ENCODE measurements around the gene SMCO4.
"Not testable (repeated sequence)": the region's sequence is repeated elsewhere in the genome, so short reads cannot be mapped to it uniquely, and the experiment has no call there.

The SMCO4 gene

GRCh38 chr11:93543292-93543977, at the start of gene SMCO4:
Gene SMCO4 (minus strand): TSS chr11:93543391. CDS start chr11:93479189, 64,202 bp downstream.
- peak; percentile 54 for DNase-seq (ENCODE audit: low read depth, low spot score)

GRCh38 chr11:93591247-93591898, 48.2 kb upstream of the SMCO4 start:
- DNase-seq (ENCODE audit: low read depth, low spot score) = no peak
- no peak overlapping the region for H3K4me3 ChIP-seq (ENCODE audit: low read length)
- no peaks in the 10 kb centered on the region for H3K36me3 ChIP-seq (ENCODE audit: control insufficient read depth, insufficient read depth, low read length)
- no peaks in the 10 kb centered on the region for H3K27me3 ChIP-seq (ENCODE audit: control insufficient read depth, insufficient read depth, low read length)
- WGBS (ENCODE audit: insufficient coverage, insufficient read length) = no CpG with 5 or more reads among the region's 6 CpGs
- no peaks in the 10 kb centered on the region for H3K9me3 ChIP-seq (ENCODE audit: control insufficient read depth, insufficient read depth, low read length)
- H3K4me1 ChIP-seq (ENCODE audit: control insufficient read depth, insufficient read depth, low read length) = no peaks in the 10 kb centered on the region
- H3K27ac ChIP-seq (ENCODE audit: low read length) = no peak overlapping the region

More at GRCh38 chr11:93543292-93543977, at the start of gene SMCO4:
- H3K4me3 ChIP-seq (ENCODE audit: low read length) = peak within 1 kb of the TSS; percentile 76; the same call in 1 of the 2 replicates
- H3K9me3 ChIP-seq (ENCODE audit: control insufficient read depth, insufficient read depth, low read length) = no peaks in the 10 kb centered on the region
- peaks cover 6% of the 10 kb centered on the region; the same call in 1 of the 2 replicates for H3K4me1 ChIP-seq (ENCODE audit: control insufficient read depth, insufficient read depth, low read length)
- H3K36me3 ChIP-seq (ENCODE audit: control insufficient read depth, insufficient read depth, low read length) = no peaks in the 10 kb centered on the region
- no peak within 1 kb of the TSS for H3K27ac ChIP-seq (ENCODE audit: low read length)
- WGBS (ENCODE audit: insufficient coverage, insufficient read length) = no CpG with 5 or more reads among the region's 59 CpGs
- no peaks in the 10 kb centered on the region for H3K27me3 ChIP-seq (ENCODE audit: control insufficient read depth, insufficient read depth, low read length)

GRCh38 chr11:93589347-93589746, 46.2 kb upstream of the SMCO4 start:
- H3K27ac ChIP-seq (ENCODE audit: low read length) = no peak overlapping the region
- H3K27me3 ChIP-seq (ENCODE audit: control insufficient read depth, insufficient read depth, low read length) = no peaks in the 10 kb centered on the region
- no peaks in the 10 kb centered on the region for H3K4me1 ChIP-seq (ENCODE audit: control insufficient read depth, insufficient read depth, low read length)
- H3K4me3 ChIP-seq (ENCODE audit: low read length) = no peak overlapping the region
- DNase-seq (ENCODE audit: low read depth, low spot score) = no peak
- WGBS (ENCODE audit: insufficient coverage, insufficient read length) = no CpG with 5 or more reads among the region's 1 CpG
- no peaks in the 10 kb centered on the region for H3K9me3 ChIP-seq (ENCODE audit: control insufficient read depth, insufficient read depth, low read length)
- no peaks in the 10 kb centered on the region for H3K36me3 ChIP-seq (ENCODE audit: control insufficient read depth, insufficient read depth, low read length)

GRCh38 chr11:93587858-93588581, 44.8 kb upstream of the SMCO4 start:
- no CpG with 5 or more reads among the region's 8 CpGs for WGBS (ENCODE audit: insufficient coverage, insufficient read length)
- Histone ChIP-seq H3K36me3 (ENCODE audit: control insufficient read depth, insufficient read depth, low read length) (no peaks in the 10 kb centered on the region), H3K4me3 (ENCODE audit: low read length) (no peak overlapping the region), H3K4me1 (ENCODE audit: control insufficient read depth, insufficient read depth, low read length) (no peaks in the 10 kb centered on the region), H3K9me3 (ENCODE audit: control insufficient read depth, insufficient read depth, low read length) (no peaks in the 10 kb centered on the region), H3K27me3 (ENCODE audit: control insufficient read depth, insufficient read depth, low read length) (no peaks in the 10 kb centered on the region), H3K27ac (ENCODE audit: low read length) (no peak overlapping the region)
- no peak for DNase-seq (ENCODE audit: low read depth, low spot score)

- H3K9me3 ChIP-seq (ENCODE audit: control insufficient read depth, insufficient read depth, low read length); H3K27ac ChIP-seq (ENCODE audit: low read length); H3K36me3 ChIP-seq (ENCODE audit: control insufficient read depth, insufficient read depth, low read length); H3K4me1 ChIP-seq (ENCODE audit: control insufficient read depth, insufficient read depth, low read length); DNase-seq (ENCODE audit: low read depth, low spot score); H3K27me3 ChIP-seq (ENCODE audit: control insufficient read depth, insufficient read depth, low read length); H3K4me3 ChIP-seq (ENCODE audit: low read length): not testable (repeated sequence)
- WGBS (ENCODE audit: insufficient coverage, insufficient read length) = no CpG with 5 or more reads among the region's 1 CpG
Observed at GRCh38 chr11:93587425-93587824, 44.2 kb upstream of the SMCO4 start.

GRCh38 chr11:93585758-93586157, 42.6 kb upstream of the SMCO4 start:
- Histone ChIP-seq H3K9me3 (ENCODE audit: control insufficient read depth, insufficient read depth, low read length) (no peaks in the 10 kb centered on the region), H3K4me1 (ENCODE audit: control insufficient read depth, insufficient read depth, low read length) (no peaks in the 10 kb centered on the region), H3K4me3 (ENCODE audit: low read length) (no peak overlapping the region), H3K27me3 (ENCODE audit: control insufficient read depth, insufficient read depth, low read length) (no peaks in the 10 kb centered on the region), H3K36me3 (ENCODE audit: control insufficient read depth, insufficient read depth, low read length) (no peaks in the 10 kb centered on the region), H3K27ac (ENCODE audit: low read length) (no peak overlapping the region)
- DNase-seq (ENCODE audit: low read depth, low spot score) = no peak

- Histone ChIP-seq H3K27me3 (ENCODE audit: control insufficient read depth, insufficient read depth, low read length) (no peaks in the 10 kb centered on the region), H3K4me3 (ENCODE audit: low read length) (no peak overlapping the region), H3K4me1 (ENCODE audit: control insufficient read depth, insufficient read depth, low read length) (no peaks in the 10 kb centered on the region)
Observed at GRCh38 chr11:93583490-93583889, 40.3 kb upstream of the SMCO4 start.

GRCh38 chr11:93579187-93579751, 36.1 kb upstream of the SMCO4 start:
- Histone ChIP-seq H3K4me3 (ENCODE audit: low read length) (no peak overlapping the region), H3K27me3 (ENCODE audit: control insufficient read depth, insufficient read depth, low read length) (no peaks in the 10 kb centered on the region), H3K9me3 (ENCODE audit: control insufficient read depth, insufficient read depth, low read length) (no peaks in the 10 kb centered on the region), H3K4me1 (ENCODE audit: control insufficient read depth, insufficient read depth, low read length) (no peaks in the 10 kb centered on the region), H3K27ac (ENCODE audit: low read length) (no peak overlapping the region), H3K36me3 (ENCODE audit: control insufficient read depth, insufficient read depth, low read length) (no peaks in the 10 kb centered on the region)
- WGBS (ENCODE audit: insufficient coverage, insufficient read length) = no CpG with 5 or more reads among the region's 2 CpGs
- DNase-seq (ENCODE audit: low read depth, low spot score) = no peak

More at GRCh38 chr11:93583490-93583889, 40.3 kb upstream of the SMCO4 start:
- Histone ChIP-seq H3K27ac (ENCODE audit: low read length) (no peak overlapping the region), H3K9me3 (ENCODE audit: control insufficient read depth, insufficient read depth, low read length) (no peaks in the 10 kb centered on the region), H3K36me3 (ENCODE audit: control insufficient read depth, insufficient read depth, low read length) (no peaks in the 10 kb centered on the region)
- no peak for DNase-seq (ENCODE audit: low read depth, low spot score)

- Histone ChIP-seq H3K4me1 (ENCODE audit: control insufficient read depth, insufficient read depth, low read length) (no peaks in the 10 kb centered on the region), H3K27me3 (ENCODE audit: control insufficient read depth, insufficient read depth, low read length) (no peaks in the 10 kb centered on the region), H3K27ac (ENCODE audit: low read length) (no peak overlapping the region), H3K9me3 (ENCODE audit: control insufficient read depth, insufficient read depth, low read length) (no peaks in the 10 kb centered on the region), H3K36me3 (ENCODE audit: control insufficient read depth, insufficient read depth, low read length) (no peaks in the 10 kb centered on the region), H3K4me3 (ENCODE audit: low read length) (no peak overlapping the region)
- no peak for DNase-seq (ENCODE audit: low read depth, low spot score)
- no CpG with 5 or more reads among the region's 1 CpG for WGBS (ENCODE audit: insufficient coverage, insufficient read length)
Observed at GRCh38 chr11:93577286-93577685, 34.1 kb upstream of the SMCO4 start.

- not testable (repeated sequence) for DNase-seq (ENCODE audit: low read depth, low spot score)
Observed at GRCh38 chr11:93576870-93577269, 33.7 kb upstream of the SMCO4 start.

More at GRCh38 chr11:93576870-93577269, 33.7 kb upstream of the SMCO4 start:
- not testable (repeated sequence) for H3K27ac ChIP-seq (ENCODE audit: low read length); H3K9me3 ChIP-seq (ENCODE audit: control insufficient read depth, insufficient read depth, low read length); H3K4me3 ChIP-seq (ENCODE audit: low read length); H3K27me3 ChIP-seq (ENCODE audit: control insufficient read depth, insufficient read depth, low read length); H3K36me3 ChIP-seq (ENCODE audit: control insufficient read depth, insufficient read depth, low read length); H3K4me1 ChIP-seq (ENCODE audit: control insufficient read depth, insufficient read depth, low read length)
- WGBS (ENCODE audit: insufficient coverage, insufficient read length) = no CpG with 5 or more reads among the region's 4 CpGs

All from iPS DF 6.9 (cell line).